Colonic mucosa (tissue), 4 donors: ENCODE data around the gene STUB1. TPM values are rescaled to one million over a fixed set of nuclear protein-coding genes. Genes with fewer than 3 reads are reported as not detected.

Source experiments
- DNase-seq: peaks from one replicate; pipeline ENCODE4 v3.0.0-alpha.2; 2020
- H3K27ac ChIP-seq: fragments of 200-600 bp; one replicate; pipeline ENCODE4 v1.8.0; 2021
- H3K27me3 ChIP-seq: fragments of 200-600 bp; one replicate; pipeline ENCODE4 v1.8.0; 2021
- H3K36me3 ChIP-seq: fragments of 200-600 bp; one replicate; pipeline ENCODE4 v1.8.0; 2021
- H3K4me1 ChIP-seq: fragments of 200-600 bp; one replicate; pipeline ENCODE4 v1.8.0; 2021; ENCODE audit warnings: mild to moderate bottlenecking
- H3K4me3 ChIP-seq: fragments of 200-600 bp; one replicate; pipeline ENCODE4 v1.8.0; 2021
- H3K9ac ChIP-seq, 2 donors: one replicate each; pipeline ENCODE4 v1.7.0; 2013; ENCODE audit warnings: control low read depth in 2 of 2, low read depth in 2 of 2, low read length in 2 of 2
- H3K9me3 ChIP-seq: fragments of 200-600 bp; one replicate; pipeline ENCODE4 v1.8.0; 2021
- intact Hi-C: fragments of 100-400 bp; cut with DNase I; formaldehyde crosslinking; loops from one replicate; pipeline ENCODE4 v1.14.1; 2022
- total RNA-seq, 2 donors: library from RNA; stranded (reverse); fragmentation: NEBNext Ultra II Directional in 1 of 2; extraction: Animal tissue kit (Norgen Biotek cat#: 25700) in 1 of 2; gene quantifications; one replicate each; pipeline ENCODE4 v1.2.1, GENCODE V29; 2021
- TF ChIP-seq, protein P1 (sequence below): fragments of 200-600 bp; IDR thresholded peaks from one replicate; pipeline ENCODE4 v1.8.0; 2022; ENCODE audit warnings: antibody characterized with exemption, mild to moderate bottlenecking
- donor health status: healthy.
- donor health status: DM: no; HTN: no; CAD: no.
- donor health status: DM: no; HTN: no; CAD: no.

The STUB1 gene
- total RNA-seq, 2 donors from 2014 or later, result 96.7 to 159 TPM

DNA sequence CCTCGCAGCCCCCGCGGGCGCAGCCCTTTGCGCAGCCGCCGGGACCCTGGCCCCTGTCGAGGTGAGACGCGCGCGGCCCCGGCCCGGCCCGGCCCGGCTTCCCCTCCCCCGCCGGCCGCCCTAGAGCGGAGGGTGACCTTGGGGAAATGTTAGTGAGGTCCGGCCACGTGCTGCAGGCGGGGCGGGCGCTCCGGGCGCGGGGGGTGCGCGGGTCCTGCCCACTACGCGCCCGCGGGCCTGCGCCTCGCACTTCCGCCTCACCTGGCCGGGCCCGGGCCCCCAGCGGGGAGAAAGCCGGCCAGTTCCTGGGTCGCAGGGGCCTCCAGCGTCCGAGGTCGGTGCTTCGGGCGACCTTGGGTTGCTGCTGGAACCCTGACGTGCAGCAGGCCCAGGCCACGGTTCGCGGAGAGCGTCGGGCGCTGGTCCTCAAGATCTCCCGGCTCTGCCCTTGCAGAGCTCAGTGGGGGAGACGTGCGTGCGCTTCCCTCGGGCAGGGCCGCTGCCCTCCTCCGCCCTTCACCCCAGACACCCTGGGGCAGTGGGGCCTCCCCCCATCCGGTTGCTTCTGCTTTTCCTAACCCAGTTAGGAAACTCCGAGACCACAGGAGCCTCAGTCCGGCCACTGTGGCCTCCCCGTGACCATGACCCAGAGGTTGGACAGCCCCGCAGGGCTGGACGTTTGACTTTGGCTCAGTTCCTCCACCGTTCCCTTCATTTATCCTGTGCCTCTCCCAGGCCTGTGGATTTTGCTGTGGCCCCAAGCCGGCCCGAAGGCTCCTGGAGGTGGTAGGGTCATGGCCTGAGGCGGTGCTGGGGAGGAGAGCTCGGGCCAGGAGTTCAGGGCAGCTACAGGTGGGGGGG, 37.8 kb upstream of the STUB1 start:
- peak overlapping the region; percentile 95 to 97 for H3K9ac ChIP-seq
- H3K36me3 ChIP-seq, result no peaks in the 10 kb centered on the region
- intact Hi-C loops, result no loop called here
- peak overlapping the region; percentile 86 for H3K27ac ChIP-seq
- TF ChIP-seq, protein P1, sequence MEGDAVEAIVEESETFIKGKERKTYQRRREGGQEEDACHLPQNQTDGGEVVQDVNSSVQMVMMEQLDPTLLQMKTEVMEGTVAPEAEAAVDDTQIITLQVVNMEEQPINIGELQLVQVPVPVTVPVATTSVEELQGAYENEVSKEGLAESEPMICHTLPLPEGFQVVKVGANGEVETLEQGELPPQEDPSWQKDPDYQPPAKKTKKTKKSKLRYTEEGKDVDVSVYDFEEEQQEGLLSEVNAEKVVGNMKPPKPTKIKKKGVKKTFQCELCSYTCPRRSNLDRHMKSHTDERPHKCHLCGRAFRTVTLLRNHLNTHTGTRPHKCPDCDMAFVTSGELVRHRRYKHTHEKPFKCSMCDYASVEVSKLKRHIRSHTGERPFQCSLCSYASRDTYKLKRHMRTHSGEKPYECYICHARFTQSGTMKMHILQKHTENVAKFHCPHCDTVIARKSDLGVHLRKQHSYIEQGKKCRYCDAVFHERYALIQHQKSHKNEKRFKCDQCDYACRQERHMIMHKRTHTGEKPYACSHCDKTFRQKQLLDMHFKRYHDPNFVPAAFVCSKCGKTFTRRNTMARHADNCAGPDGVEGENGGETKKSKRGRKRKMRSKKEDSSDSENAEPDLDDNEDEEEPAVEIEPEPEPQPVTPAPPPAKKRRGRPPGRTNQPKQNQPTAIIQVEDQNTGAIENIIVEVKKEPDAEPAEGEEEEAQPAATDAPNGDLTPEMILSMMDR, result no peak
- peak overlapping the region; percentile 87 for H3K4me3 ChIP-seq
- H3K27me3 ChIP-seq, result no peaks in the 10 kb centered on the region
- peaks cover 23% of the 10 kb centered on the region for H3K4me1 ChIP-seq
- peak; percentile 81 for DNase-seq
- no peaks in the 10 kb centered on the region for H3K9me3 ChIP-seq

- intact Hi-C loops, result no loop called here
- no peaks in the 10 kb centered on the region for H3K27me3 ChIP-seq
- H3K4me3 ChIP-seq, result peak overlapping the region; percentile 87
- TF ChIP-seq, protein P1, result no peak
- no peaks in the 10 kb centered on the region for H3K36me3 ChIP-seq
- no peak for DNase-seq
- H3K9me3 ChIP-seq, result no peaks in the 10 kb centered on the region
- H3K27ac ChIP-seq, result peak overlapping the region; percentile 86
- peak overlapping the region; percentile 95 to 97 for H3K9ac ChIP-seq
- peaks cover 29% of the 10 kb centered on the region for H3K4me1 ChIP-seq
These were observed 37.2 kb upstream of the STUB1 start for GRCh38 chr16:643050-643368.

DNA sequence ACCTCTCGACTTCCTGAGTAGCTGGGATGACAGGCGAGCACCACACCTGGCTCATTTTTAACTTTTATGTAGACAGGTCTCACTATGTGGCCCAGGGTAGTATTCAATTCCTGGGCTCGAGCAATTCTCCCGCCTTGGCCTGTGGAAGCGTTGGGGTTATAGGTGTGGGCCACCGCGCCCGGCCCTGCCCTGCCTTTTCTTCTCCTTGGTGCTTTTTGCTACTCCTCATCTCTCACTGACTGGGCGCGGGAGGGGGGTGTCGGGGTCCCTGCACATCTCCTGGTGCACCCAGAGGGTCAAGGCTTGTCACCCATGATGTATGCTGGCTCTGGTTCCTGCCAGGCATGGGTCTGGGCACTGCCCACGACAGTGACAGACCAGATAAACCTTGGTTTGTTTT, 35.7 kb upstream of the STUB1 start:
- DNase-seq, result no peak
- Histone ChIP-seq H3K9ac (peak overlapping the region; percentile 12 to 95), H3K4me3 (no peak overlapping the region), H3K4me1 (peaks cover 34% of the 10 kb centered on the region), H3K27me3 (no peaks in the 10 kb centered on the region), H3K9me3 (no peaks in the 10 kb centered on the region), H3K36me3 (no peaks in the 10 kb centered on the region), H3K27ac (peak overlapping the region; percentile 80)
- TF ChIP-seq, protein P1, result no peak
- intact Hi-C loops, result no loop called here

DNA sequence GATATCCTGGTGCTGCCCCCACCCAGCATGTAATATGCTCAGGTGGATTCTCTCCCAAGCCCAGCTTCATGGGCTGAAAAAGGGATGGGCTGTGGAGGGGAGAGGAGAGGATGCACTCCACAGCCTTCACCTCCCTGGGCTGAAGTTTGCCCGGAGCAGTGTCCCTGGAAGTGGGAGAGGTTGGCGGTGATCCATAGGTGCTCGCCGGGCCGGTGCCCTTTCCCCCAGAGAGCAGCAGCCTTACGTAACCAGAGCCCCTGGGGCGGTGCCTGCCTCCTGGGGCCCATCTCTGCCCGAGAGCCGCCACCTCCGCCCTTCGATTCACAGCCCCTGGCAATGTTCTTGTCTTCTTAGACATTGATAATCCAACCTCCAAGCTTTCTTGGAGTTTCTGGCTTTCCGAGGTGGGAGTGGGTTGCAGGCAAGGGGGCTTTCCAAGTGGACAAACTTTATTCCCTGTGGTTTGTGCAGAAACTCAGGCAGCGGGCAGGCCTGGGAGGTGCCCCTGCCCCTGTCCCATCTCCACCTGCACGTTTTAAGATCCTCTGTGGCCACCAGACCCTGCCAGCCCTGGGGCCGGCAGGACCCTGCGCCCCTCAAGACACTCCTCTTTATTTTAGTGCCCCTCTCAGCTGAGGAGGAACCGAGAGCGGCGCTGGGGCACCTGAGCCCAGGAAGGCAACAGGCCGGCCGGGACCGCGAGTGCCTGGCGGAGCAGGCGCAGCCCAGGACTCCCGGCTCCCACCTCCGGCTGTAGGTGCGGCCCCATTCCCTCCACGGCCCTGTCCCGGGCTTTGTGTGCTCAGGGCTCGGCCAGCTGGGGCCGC, 34.1 kb upstream of the STUB1 start:
- Histone ChIP-seq H3K4me1 (peaks cover 40% of the 10 kb centered on the region), H3K9me3 (no peaks in the 10 kb centered on the region), H3K36me3 (no peaks in the 10 kb centered on the region), H3K27ac (peak overlapping the region; percentile 80), H3K27me3 (no peaks in the 10 kb centered on the region), H3K4me3 (peak overlapping the region; percentile 9), H3K9ac (peak overlapping the region; percentile 80 to 95)
- no peak for DNase-seq
- intact Hi-C loops, result no loop called here
- TF ChIP-seq, protein P1, result no peak

DNA sequence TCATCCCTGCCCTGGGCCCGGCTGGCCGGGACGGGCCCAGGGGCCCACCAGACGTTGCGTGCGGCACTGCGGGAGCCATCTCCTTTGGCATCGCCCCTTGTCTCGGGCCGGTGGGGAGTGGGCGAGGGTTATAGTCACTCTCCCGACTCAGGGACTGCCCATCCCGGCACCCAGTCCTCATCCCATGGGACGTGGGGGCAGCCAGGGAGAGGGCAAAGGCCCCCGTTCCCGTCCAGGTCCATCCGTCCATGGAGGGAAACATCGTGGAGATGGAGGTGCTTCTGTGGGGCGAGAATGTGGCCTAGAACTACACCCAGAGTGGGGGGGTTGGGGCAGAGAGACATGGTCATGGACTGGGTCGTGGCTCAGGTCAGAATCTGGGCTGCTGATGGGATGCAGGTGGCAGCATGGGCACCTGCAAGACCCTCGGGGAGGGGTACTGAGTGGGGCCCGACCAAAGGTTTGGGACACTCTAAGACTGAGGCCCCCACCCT, 33.5 kb upstream of the STUB1 start:
- Histone ChIP-seq H3K27ac (peak overlapping the region; percentile 80), H3K9me3 (no peaks in the 10 kb centered on the region), H3K9ac (peak overlapping the region; percentile 80 to 95), H3K36me3 (no peaks in the 10 kb centered on the region), H3K4me3 (peak overlapping the region; percentile 9), H3K27me3 (no peaks in the 10 kb centered on the region), H3K4me1 (peaks cover 40% of the 10 kb centered on the region)
- intact Hi-C loops, result no loop called here
- DNase-seq, result no peak
- TF ChIP-seq, protein P1, result no peak
